ENCODE results near the gene COL15A1.

- TF ChIP-seq CTCF (IDR thresholded peaks at IDR 0.05; ENCODE audit: low read depth, low read length) (no peak), EZH2phosphoT487 (IDR thresholded peaks at IDR 0.05; ENCODE audit: low read depth) (no peak)
These were observed 23.6 kb downstream of the COL15A1 start for GRCh38 chr9:98967257-98967656.
